ENCODE results near the gene IER3. TPM values are rescaled to one million over a fixed set of nuclear protein-coding genes. Genes with fewer than 3 reads are reported as not detected.
A peak's percentile ranks its signal among the peaks of the same experiment; 100 is the strongest.

The IER3 gene
- total and polyA plus RNA-seq, 2 of the 13 experiments (the other 11 are each of a cell fraction or from before 2014, with no cell fraction given), result 51.1 to 131 TPM

GRCh38 chr6:30787954-30788353 is 43.6 kb upstream of the IER3 start (continued):
- TF ChIP-seq AFF4 (CRISPR knock-in tag; IDR thresholded peaks at IDR 0.05) (0 out of 2 replicates have a peak, but pooled peaks have one; percentile 50), SP5 (CRISPR knock-in tag; IDR thresholded peaks at IDR 0.05; ENCODE audit: borderline replicate concordance, low read depth) (0 out of 2 replicates have a peak, but pooled peaks have one; percentile 40), MED13 (CRISPR knock-in tag; IDR thresholded peaks at IDR 0.05) (no peak), FUBP1 (CRISPR knock-in tag; IDR thresholded peaks at IDR 0.05; ENCODE audit: borderline replicate concordance) (no peak), SOX13 (IDR thresholded peaks at IDR 0.05) (no peak), SOX13 (CRISPR knock-in tag; conservative IDR thresholded peaks at IDR 0.05 in 1 of 2, IDR thresholded peaks at IDR 0.05 in 1 of 2) (peak in 1 of 2 experiments; percentile 71; a peak in 2 of 4 replicates), KDM6A (CRISPR knock-in tag; IDR thresholded peaks at IDR 0.05; ENCODE audit: low read depth) (peak; percentile 32; the same call in 1 of the 2 replicates), ELF1 (CRISPR knock-in tag; IDR thresholded peaks at IDR 0.05) (no peak), DMAP1 (CRISPR knock-in tag; IDR thresholded peaks at IDR 0.05) (no peak), SOX6 (IDR thresholded peaks at IDR 0.05) (no peak), SOX6 (CRISPR knock-in tag; IDR thresholded peaks at IDR 0.05) (peak; percentile 46; the same call in 1 of the 2 replicates), ZNF383 (CRISPR knock-in tag; IDR thresholded peaks at IDR 0.05; ENCODE audit: borderline replicate concordance) (0 out of 2 replicates have a peak, but pooled peaks have one; percentile 64), BCLAF1 (IDR thresholded peaks at IDR 0.05) (no peak), ZNF800 (CRISPR knock-in tag; IDR thresholded peaks at IDR 0.05) (peak; percentile 44; the same call in 1 of the 2 replicates), ZMYM4 (CRISPR knock-in tag; IDR thresholded peaks at IDR 0.05) (0 out of 2 replicates have a peak, but pooled peaks have one; percentile 24), PPARG (CRISPR knock-in tag; conservative IDR thresholded peaks at IDR 0.05) (peak; percentile 34; the same call in 1 of the 2 replicates), ZNF703 (CRISPR knock-in tag; IDR thresholded peaks at IDR 0.05; ENCODE audit: borderline replicate concordance) (no peak), ZNF121 (CRISPR knock-in tag; IDR thresholded peaks at IDR 0.05) (0 out of 2 replicates have a peak, but pooled peaks have one; percentile 33), ZNF263 (CRISPR knock-in tag; IDR thresholded peaks at IDR 0.05) (0 out of 2 replicates have a peak, but pooled peaks have one; percentile 38)
